Measurements from ENCODE around the gene POLRMT.
"Not testable (repeated sequence)": the region's sequence is repeated elsewhere in the genome, so short reads cannot be mapped to it uniquely, and the experiment has no call there.

POLRMT gene

GRCh38 chr19:674282-675151 is 41.2 kb upstream of the POLRMT start:
- Mint-ChIP-seq H3K4me1 (no peaks in the 10 kb centered on the region), H3K27me3 (peaks cover 22% of the 10 kb centered on the region), H3K9me3 (no peaks in the 10 kb centered on the region), H3K4me3 (no peak overlapping the region), H3K36me3 (ENCODE audit: insufficient read depth) (no peaks in the 10 kb centered on the region), H3K27ac (ENCODE audit: low read depth) (no peak overlapping the region)
- no peak for DNase-seq (ENCODE audit: low spot score in 2 of 2)
- no peak for ATAC-seq (replicated peaks; ENCODE audit: extremely low read depth, poor library complexity, severe bottlenecking)

GRCh38 chr19:670609-671075 is 37.3 kb upstream of the POLRMT start:
- DNase-seq (ENCODE audit: low spot score in 2 of 2) (no peak), ATAC-seq (replicated peaks; ENCODE audit: extremely low read depth, poor library complexity, severe bottlenecking) (no peak)
- H3K27ac Mint-ChIP-seq (ENCODE audit: low read depth), result no peak overlapping the region
- H3K27me3 Mint-ChIP-seq, result peaks cover 20% of the 10 kb centered on the region
- no peaks in the 10 kb centered on the region for H3K36me3 Mint-ChIP-seq (ENCODE audit: insufficient read depth)
- H3K4me1 Mint-ChIP-seq, result no peaks in the 10 kb centered on the region
- H3K4me3 Mint-ChIP-seq, result no peak overlapping the region
- no peaks in the 10 kb centered on the region for H3K9me3 Mint-ChIP-seq

GRCh38 chr19:668675-669434 is 35.5 kb upstream of the POLRMT start:
- not testable (repeated sequence) for DNase-seq (ENCODE audit: low spot score in 2 of 2); H3K4me3 Mint-ChIP-seq; H3K4me1 Mint-ChIP-seq; ATAC-seq (replicated peaks; ENCODE audit: extremely low read depth, poor library complexity, severe bottlenecking); H3K27me3 Mint-ChIP-seq; H3K27ac Mint-ChIP-seq (ENCODE audit: low read depth); H3K36me3 Mint-ChIP-seq (ENCODE audit: insufficient read depth); H3K9me3 Mint-ChIP-seq

- not testable (repeated sequence) for H3K9me3 Mint-ChIP-seq; H3K27ac Mint-ChIP-seq (ENCODE audit: low read depth); H3K36me3 Mint-ChIP-seq (ENCODE audit: insufficient read depth); H3K4me3 Mint-ChIP-seq; H3K27me3 Mint-ChIP-seq; DNase-seq (ENCODE audit: low spot score in 2 of 2); ATAC-seq (replicated peaks; ENCODE audit: extremely low read depth, poor library complexity, severe bottlenecking)
- H3K4me1 Mint-ChIP-seq, result peaks cover 12% of the 10 kb centered on the region
These were observed 33.7 kb upstream of the POLRMT start for GRCh38 chr19:666985-667573.

GRCh38 chr19:664913-665443 is 31.6 kb upstream of the POLRMT start:
- Mint-ChIP-seq H3K27ac (ENCODE audit: low read depth) (peak overlapping the region; percentile 77), H3K4me1 (peaks cover 32% of the 10 kb centered on the region), H3K9me3 (no peaks in the 10 kb centered on the region), H3K27me3 (no peaks in the 10 kb centered on the region), H3K36me3 (ENCODE audit: insufficient read depth) (peaks cover 26% of the 10 kb centered on the region), H3K4me3 (peak overlapping the region; percentile 93)
- DNase-seq (ENCODE audit: low spot score in 2 of 2) (peak; percentile 51 to 60), ATAC-seq (replicated peaks; ENCODE audit: extremely low read depth, poor library complexity, severe bottlenecking) (no peak)

- H3K27me3 Mint-ChIP-seq, result no peaks in the 10 kb centered on the region
- H3K4me3 Mint-ChIP-seq, result peak overlapping the region; percentile 93
- H3K4me1 Mint-ChIP-seq, result peaks cover 42% of the 10 kb centered on the region
- no peak for DNase-seq (ENCODE audit: low spot score in 2 of 2)
- H3K9me3 Mint-ChIP-seq, result no peaks in the 10 kb centered on the region
- H3K36me3 Mint-ChIP-seq (ENCODE audit: insufficient read depth), result peaks cover 36% of the 10 kb centered on the region
- H3K27ac Mint-ChIP-seq (ENCODE audit: low read depth), result peak overlapping the region; percentile 77
- ATAC-seq (replicated peaks; ENCODE audit: extremely low read depth, poor library complexity, severe bottlenecking), result no peak
These were observed 30.4 kb upstream of the POLRMT start for GRCh38 chr19:663682-664117.

GRCh38 chr19:662962-663681 is 29.8 kb upstream of the POLRMT start, which contains the start of gene RNF126:
RNF126 (minus strand) TSS chr19:663214; CDS start chr19:663121, 93 bp downstream.
- ATAC-seq (replicated peaks; ENCODE audit: extremely low read depth, poor library complexity, severe bottlenecking), result peak; percentile 6
- Mint-ChIP-seq H3K4me1 (peaks cover 47% of the 10 kb centered on the region), H3K27me3 (no peaks in the 10 kb centered on the region)

GRCh38 chr19:662207-662961 is 29.0 kb upstream of the POLRMT start:
- Mint-ChIP-seq H3K4me1 (peaks cover 51% of the 10 kb centered on the region), H3K36me3 (ENCODE audit: insufficient read depth) (peaks cover 40% of the 10 kb centered on the region), H3K27ac (ENCODE audit: low read depth) (peak overlapping the region; percentile 99), H3K27me3 (no peaks in the 10 kb centered on the region), H3K9me3 (no peaks in the 10 kb centered on the region), H3K4me3 (peak overlapping the region; percentile 93)
- peak; percentile 16 for ATAC-seq (replicated peaks; ENCODE audit: extremely low read depth, poor library complexity, severe bottlenecking)
- peak; percentile 58 to 63 for DNase-seq (ENCODE audit: low spot score in 2 of 2)

More at GRCh38 chr19:662962-663681, 29.8 kb upstream of the POLRMT start, which contains the start of gene RNF126:
- DNase-seq (ENCODE audit: low spot score in 2 of 2), result peak; percentile 66 to 81
- Mint-ChIP-seq H3K4me3 (peak within 1 kb of the TSS; percentile 93), H3K27ac (ENCODE audit: low read depth) (peak within 1 kb of the TSS; percentile 99), H3K9me3 (no peaks in the 10 kb centered on the region), H3K36me3 (ENCODE audit: insufficient read depth) (peaks cover 38% of the 10 kb centered on the region)

GRCh38 chr19:661427-662196 is 28.3 kb upstream of the POLRMT start:
- Mint-ChIP-seq H3K4me1 (peaks cover 59% of the 10 kb centered on the region), H3K36me3 (ENCODE audit: insufficient read depth) (peaks cover 45% of the 10 kb centered on the region)

GRCh38 chr19:660793-661426 is 27.6 kb upstream of the POLRMT start:
- H3K4me1 Mint-ChIP-seq, result peaks cover 66% of the 10 kb centered on the region

More at GRCh38 chr19:661427-662196, 28.3 kb upstream of the POLRMT start:
- Mint-ChIP-seq H3K9me3 (no peaks in the 10 kb centered on the region), H3K4me3 (peak overlapping the region; percentile 93), H3K27ac (ENCODE audit: low read depth) (peak overlapping the region; percentile 99), H3K27me3 (no peaks in the 10 kb centered on the region)
- DNase-seq (ENCODE audit: low spot score in 2 of 2) (peak in 1 of 2 donors; percentile 62), ATAC-seq (replicated peaks; ENCODE audit: extremely low read depth, poor library complexity, severe bottlenecking) (peak; percentile 35)

More at GRCh38 chr19:660793-661426, 27.6 kb upstream of the POLRMT start:
- no peaks in the 10 kb centered on the region for H3K27me3 Mint-ChIP-seq
- H3K36me3 Mint-ChIP-seq (ENCODE audit: insufficient read depth), result peaks cover 50% of the 10 kb centered on the region
- ATAC-seq (replicated peaks; ENCODE audit: extremely low read depth, poor library complexity, severe bottlenecking) (no peak), DNase-seq (ENCODE audit: low spot score in 2 of 2) (no peak)
- H3K27ac Mint-ChIP-seq (ENCODE audit: low read depth), result peak overlapping the region; percentile 99
- no peaks in the 10 kb centered on the region for H3K9me3 Mint-ChIP-seq
- H3K4me3 Mint-ChIP-seq, result peak overlapping the region; percentile 93

All from central memory CD8-positive, alpha-beta T cell (primary cell).